Measurements from ENCODE around the gene CACNA1S. TPM values are rescaled to one million over a fixed set of nuclear protein-coding genes. Genes with fewer than 3 reads are reported as not detected.

CACNA1S gene
- total RNA-seq, 1 donor from 2014 or later: 0.08 TPM

GRCh38 chr1:201053155-201053860 lies 58.9 kb downstream of the CACNA1S start:
- Mint-ChIP-seq H3K36me3 (ENCODE audit: low read depth, unreplicated experiment) (no peaks in the 10 kb centered on the region), H3K4me1 (ENCODE audit: unreplicated experiment) (peaks cover 2% of the 10 kb centered on the region), H3K27ac (ENCODE audit: unreplicated experiment) (no peak overlapping the region), H3K4me3 (ENCODE audit: unreplicated experiment) (no peak overlapping the region), H3K9me3 (ENCODE audit: unreplicated experiment) (no peaks in the 10 kb centered on the region), H3K27me3 (ENCODE audit: unreplicated experiment) (peaks cover 14% of the 10 kb centered on the region)
- TF ChIP-seq CTCF (IDR thresholded peaks at IDR 0.05; ENCODE audit: unreplicated experiment): no peak
- no peak for DNase-seq (ENCODE audit: low spot score)

GRCh38 chr1:201051399-201051798 lies 60.8 kb downstream of the CACNA1S start:
- no peak overlapping the region for H3K27ac Mint-ChIP-seq (ENCODE audit: unreplicated experiment)
- TF ChIP-seq CTCF (IDR thresholded peaks at IDR 0.05; ENCODE audit: unreplicated experiment): no peak

GRCh38 chr1:201050515-201051277 lies 61.5 kb downstream of the CACNA1S start:
- DNase-seq (ENCODE audit: low spot score): no peak
- Mint-ChIP-seq H3K4me1 (ENCODE audit: unreplicated experiment) (peaks cover 2% of the 10 kb centered on the region), H3K4me3 (ENCODE audit: unreplicated experiment) (no peak overlapping the region), H3K36me3 (ENCODE audit: low read depth, unreplicated experiment) (no peaks in the 10 kb centered on the region), H3K27ac (ENCODE audit: unreplicated experiment) (no peak overlapping the region), H3K27me3 (ENCODE audit: unreplicated experiment) (peaks cover 8% of the 10 kb centered on the region), H3K9me3 (ENCODE audit: unreplicated experiment) (no peaks in the 10 kb centered on the region)
- TF ChIP-seq CTCF (IDR thresholded peaks at IDR 0.05; ENCODE audit: unreplicated experiment): no peak

More at GRCh38 chr1:201051399-201051798, 60.8 kb downstream of the CACNA1S start:
- peaks cover 2% of the 10 kb centered on the region for H3K4me1 Mint-ChIP-seq (ENCODE audit: unreplicated experiment)
- DNase-seq (ENCODE audit: low spot score): no peak
- no peak overlapping the region for H3K4me3 Mint-ChIP-seq (ENCODE audit: unreplicated experiment)
- H3K27me3 Mint-ChIP-seq (ENCODE audit: unreplicated experiment): peaks cover 8% of the 10 kb centered on the region
- H3K9me3 Mint-ChIP-seq (ENCODE audit: unreplicated experiment): no peaks in the 10 kb centered on the region
- H3K36me3 Mint-ChIP-seq (ENCODE audit: low read depth, unreplicated experiment): no peaks in the 10 kb centered on the region

GRCh38 chr1:201049248-201049831 lies 62.9 kb downstream of the CACNA1S start:
- Mint-ChIP-seq H3K9me3 (ENCODE audit: unreplicated experiment) (no peaks in the 10 kb centered on the region), H3K4me3 (ENCODE audit: unreplicated experiment) (no peak overlapping the region), H3K36me3 (ENCODE audit: low read depth, unreplicated experiment) (peaks cover 4% of the 10 kb centered on the region), H3K4me1 (ENCODE audit: unreplicated experiment) (peaks cover 2% of the 10 kb centered on the region), H3K27ac (ENCODE audit: unreplicated experiment) (no peak overlapping the region), H3K27me3 (ENCODE audit: unreplicated experiment) (peaks cover 9% of the 10 kb centered on the region)
- DNase-seq (ENCODE audit: low spot score): no peak
- no peak for TF ChIP-seq CTCF (IDR thresholded peaks at IDR 0.05; ENCODE audit: unreplicated experiment)
